ENCODE measurements around the gene PPP6R2.

PPP6R2 gene

DNA sequence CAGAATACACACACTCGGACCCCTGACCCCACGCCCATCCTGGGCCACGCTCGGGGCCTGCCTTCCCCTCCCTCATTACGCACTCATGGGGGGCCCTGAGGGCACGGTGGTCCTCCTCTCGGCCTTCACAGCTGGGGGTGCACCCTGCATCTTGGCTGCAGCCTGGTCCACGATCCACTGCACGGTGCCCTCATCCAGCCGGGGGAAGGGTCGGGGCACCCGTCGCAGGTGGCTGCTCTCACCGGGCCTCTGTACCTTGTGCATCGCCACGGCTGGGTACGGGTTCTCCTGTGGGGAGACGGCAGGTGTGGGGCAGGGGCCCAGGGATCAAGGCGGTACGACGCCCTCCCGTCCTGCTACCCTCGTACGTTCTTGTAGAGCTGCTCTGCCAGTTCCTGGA, 121.3 kb downstream of the PPP6R2 start:
- in situ Hi-C loops (cut with MboI; ENCODE audit: low sequenced_read_pairs) = no loop called here

DNA sequence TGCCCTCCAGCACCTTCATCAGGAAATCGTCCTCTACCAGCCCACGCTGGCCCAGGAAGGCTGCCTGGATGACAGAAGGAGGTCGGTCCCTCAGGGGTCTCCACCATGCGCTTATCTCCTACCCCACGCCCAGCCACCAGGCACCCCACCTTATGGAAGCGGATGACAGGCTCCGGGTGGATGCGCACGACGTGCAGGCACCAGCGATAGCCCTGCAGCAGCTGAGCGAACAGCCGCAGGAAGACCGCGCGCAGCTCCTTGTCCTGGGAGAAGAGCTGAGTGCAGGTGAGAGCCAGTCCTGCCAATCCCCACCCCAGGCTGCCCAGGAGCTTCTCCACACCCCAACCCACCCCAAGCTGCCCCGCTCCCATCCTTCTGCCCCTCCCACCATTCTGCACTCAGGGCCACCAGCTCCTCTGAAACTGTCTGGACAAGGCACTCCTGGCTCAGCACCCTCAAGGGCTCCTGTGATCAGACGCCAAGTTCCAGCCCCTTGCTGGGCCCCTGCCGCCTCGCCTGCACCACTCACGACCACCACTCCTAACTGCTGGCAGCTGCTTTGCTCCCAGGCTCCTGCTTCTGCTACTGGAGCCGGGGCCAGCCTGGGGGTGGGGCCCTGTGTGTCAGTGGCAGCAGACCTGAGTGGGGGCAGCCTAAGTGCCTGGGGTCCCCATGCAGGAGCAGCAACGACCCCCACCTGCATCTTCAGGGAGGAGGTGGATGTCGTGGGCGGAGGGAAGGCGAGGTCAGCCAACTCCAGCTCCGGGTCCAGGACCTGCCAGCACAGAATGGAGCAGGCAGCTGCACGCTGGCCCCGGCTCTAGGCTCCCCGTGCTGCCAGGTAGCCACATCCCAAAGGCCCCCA, 122.2 kb downstream of the PPP6R2 start:
- in situ Hi-C loops (cut with MboI; ENCODE audit: low sequenced_read_pairs) = no loop called here

DNA sequence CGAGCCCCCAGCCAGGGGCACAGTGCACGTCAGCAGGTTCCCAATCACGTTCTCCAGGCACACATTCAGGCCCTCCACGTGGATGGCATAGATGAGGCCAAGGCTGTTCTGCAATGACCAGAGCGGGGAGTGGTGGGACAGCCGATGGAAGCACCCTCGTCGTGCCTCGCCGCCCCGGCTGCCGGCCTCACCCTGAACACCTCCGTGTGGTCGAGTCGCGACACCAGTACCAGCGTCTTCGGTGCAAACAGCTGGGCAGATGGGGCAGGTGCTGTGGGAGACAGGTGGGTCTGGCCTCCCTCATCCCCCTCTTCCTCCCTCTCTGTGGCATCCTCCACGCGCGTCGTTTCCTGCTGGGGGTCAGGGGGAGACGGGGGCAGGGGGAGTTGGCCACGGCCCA, 124.2 kb downstream of the PPP6R2 start:
- in situ Hi-C loops (cut with MboI; ENCODE audit: low sequenced_read_pairs) = no loop called here

DNA sequence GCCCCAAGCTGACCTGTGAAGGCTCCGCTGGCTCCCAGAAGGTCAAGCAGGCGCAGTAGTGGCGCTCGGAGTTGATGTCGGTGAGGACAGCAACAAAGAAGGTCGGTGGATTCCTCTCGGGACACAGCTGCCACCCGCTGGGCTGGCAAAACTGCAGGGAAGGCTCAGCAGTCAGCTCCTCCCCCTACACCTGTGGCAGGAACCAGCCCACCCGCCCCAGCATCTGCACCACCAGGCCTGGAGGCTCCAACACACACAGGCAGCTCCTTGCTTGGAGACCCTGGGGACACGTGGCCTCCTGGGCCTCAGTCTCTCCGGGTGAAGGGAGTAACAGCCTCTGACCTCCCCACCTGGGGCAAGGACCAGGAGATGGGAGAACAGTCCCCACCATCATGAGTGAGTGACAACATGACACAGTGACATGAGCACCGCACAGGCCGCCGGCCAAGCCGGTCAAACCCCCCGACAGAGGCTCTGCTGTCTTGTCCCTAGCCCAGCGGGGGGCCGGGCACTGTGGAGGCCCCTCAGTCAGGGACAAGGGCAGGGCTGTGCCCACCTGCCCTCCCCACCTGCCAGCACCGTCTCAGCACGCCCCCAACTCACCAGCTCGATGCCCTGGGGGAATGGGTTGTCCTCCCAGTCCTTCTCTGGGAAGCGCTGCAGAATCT, 124.8 kb downstream of the PPP6R2 start:
- in situ Hi-C loops (cut with MboI; ENCODE audit: low sequenced_read_pairs) = no loop called here

DNA sequence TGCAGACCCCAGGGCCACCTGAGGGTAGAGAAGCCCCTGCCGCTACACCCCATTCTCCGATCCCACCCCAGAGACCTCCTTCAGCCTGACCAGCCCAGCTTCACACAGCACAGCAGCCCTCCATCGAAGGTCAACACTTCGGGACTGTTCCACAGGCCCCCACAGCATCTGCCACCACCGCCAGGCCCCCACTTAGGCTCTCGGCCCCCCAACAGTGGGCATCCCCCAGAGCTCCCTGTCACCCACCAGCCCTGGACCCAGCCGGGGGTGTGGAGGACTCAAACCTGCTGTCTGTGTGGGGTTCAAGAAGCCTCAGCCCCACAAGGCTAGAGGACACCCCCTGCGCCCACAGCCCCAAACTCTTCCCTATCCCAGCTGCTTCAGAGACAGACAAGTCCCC, 125.5 kb downstream of the PPP6R2 start:
- in situ Hi-C loops (cut with MboI; ENCODE audit: low sequenced_read_pairs) = no loop called here

DNA sequence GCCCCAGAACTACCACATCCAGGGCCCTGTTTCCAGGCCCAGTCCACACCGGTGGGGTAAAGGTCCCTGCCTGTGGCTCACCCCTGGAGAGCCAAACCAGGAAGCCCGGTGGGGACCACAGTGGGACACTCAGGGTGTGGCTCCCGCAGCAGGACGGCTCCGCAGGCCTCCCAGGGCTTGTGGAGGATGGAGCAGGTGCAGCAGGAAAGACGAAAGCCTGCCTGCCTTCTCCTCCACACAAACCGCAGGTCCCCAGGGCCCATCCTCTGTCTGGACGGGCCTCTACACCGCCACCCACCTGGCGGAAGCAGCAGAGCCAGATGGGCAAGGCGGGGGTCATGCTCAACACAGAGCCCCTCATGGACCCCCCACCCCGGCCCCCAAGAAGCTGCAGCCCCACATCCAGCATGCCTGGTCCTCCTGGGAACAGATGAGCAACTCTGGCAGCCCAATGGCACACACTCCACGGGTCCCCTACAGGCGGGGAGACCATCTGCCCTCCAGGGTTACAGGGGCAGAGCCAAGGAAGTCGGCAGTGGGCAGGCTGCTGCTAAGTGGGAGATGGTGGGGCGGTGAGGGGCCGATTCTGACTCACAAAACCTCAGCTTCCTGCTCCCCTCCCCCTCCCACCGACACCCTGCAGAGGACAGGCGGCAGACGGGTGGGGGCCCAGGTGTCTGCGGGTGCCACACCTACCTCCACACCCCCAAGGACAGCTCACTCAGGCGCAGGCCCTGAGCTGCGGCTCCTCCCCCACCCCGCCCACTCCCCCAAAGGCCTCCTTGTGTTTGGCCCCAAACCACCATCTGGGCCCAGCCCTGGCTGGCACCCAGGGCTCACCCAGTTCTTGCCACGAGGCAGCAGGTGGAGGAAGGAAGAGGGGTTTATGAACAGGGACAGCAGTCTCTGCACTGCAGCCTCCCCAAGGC, 126.5 kb downstream of the PPP6R2 start:
- in situ Hi-C loops (cut with MboI; ENCODE audit: low sequenced_read_pairs) = no loop called here

DNA sequence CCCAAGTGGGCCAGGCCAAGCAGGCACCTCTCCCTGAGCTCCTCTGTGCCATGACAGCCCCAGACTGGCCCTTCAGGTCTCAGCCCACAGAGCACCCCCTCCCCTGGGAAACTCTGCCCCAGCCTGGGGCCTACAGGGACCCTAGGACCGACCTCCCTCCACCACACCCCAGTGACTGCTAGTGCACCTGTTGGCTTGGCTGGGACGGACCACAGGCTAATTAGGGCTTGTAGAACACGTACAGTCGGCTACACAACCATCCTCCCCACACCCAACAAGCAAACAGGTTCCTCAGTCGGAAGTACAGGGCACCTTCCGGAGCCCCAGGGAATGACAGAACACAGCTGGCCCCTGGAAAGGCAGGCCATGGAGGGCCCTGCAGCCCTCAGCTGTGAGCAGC, 127.4 kb downstream of the PPP6R2 start:
- in situ Hi-C loops (cut with MboI; ENCODE audit: low sequenced_read_pairs) = no loop called here

DNA sequence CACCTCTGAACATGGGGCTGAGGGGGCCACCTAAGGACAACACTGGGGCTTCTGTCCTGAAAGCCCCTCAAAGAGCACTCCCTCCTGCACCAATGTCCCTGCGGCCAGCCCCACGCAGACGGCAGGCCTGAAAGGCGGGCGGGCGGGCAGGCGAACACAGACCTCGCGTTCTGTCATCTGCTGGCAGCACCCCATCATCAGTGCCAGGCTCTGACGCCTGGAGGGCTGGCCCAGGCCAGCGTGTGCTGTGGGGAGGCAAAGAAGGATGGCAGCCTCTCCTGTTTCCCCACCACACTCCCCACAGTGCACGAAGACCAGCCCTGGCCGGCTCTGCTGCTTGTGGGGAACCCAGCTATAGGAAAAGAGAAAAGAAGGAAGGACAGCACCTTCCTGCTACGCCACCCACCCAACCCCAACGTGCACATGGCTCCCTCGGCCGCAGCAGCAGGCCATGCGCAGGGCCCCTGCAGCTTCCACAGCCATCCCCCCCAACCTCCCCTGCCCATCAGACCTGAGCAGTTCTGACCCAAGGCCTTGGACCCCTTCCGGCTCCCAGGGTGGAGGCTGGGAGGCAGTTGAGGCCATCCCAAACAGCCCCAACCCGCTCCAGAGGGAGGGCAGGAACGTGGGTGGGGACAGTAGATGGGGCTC, 128.2 kb downstream of the PPP6R2 start:
- in situ Hi-C loops (cut with MboI; ENCODE audit: low sequenced_read_pairs) = no loop called here

DNA sequence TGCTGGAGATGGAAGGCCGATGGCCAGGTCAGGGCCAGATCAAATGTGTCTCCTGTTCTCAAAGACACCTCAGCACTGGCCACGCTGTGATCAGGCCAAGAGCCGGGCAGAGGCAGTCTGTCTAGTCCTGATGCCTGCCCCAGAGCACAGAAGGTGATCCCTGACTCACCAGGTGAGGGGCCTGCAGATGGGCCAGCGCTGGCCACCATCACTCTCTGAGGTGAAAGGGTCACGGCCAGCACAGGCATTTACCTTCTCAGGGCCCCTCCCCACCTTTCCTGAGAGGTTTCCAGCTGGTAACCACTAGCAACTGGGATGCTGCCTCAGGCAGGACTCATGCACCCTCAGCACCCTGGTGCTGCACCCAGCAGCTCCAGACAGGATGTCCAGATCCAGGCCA, 128.8 kb downstream of the PPP6R2 start:
- in situ Hi-C loops (cut with MboI; ENCODE audit: low sequenced_read_pairs) = no loop called here

DNA sequence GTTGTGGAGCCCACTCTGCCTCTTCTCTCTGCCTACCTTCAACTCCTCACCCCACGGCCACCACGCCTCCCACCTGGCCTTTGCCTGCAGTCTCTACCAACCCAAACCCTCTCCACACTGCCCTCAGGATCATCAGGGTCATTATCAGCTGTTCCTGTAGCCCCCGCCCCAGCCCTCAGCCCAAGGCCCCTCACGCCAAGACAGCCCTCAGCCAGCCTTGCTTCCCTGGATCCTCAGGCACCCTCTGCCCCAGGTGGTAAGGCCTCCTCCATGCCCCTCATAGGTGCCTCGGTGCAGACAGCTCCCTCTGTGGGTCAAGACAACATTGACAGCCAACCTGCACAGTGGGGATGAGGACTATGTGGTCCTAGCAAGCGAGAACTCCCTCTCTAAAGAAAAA, 130.0 kb downstream of the PPP6R2 start:
- in situ Hi-C loops (cut with MboI; ENCODE audit: low sequenced_read_pairs) = no loop called here

DNA sequence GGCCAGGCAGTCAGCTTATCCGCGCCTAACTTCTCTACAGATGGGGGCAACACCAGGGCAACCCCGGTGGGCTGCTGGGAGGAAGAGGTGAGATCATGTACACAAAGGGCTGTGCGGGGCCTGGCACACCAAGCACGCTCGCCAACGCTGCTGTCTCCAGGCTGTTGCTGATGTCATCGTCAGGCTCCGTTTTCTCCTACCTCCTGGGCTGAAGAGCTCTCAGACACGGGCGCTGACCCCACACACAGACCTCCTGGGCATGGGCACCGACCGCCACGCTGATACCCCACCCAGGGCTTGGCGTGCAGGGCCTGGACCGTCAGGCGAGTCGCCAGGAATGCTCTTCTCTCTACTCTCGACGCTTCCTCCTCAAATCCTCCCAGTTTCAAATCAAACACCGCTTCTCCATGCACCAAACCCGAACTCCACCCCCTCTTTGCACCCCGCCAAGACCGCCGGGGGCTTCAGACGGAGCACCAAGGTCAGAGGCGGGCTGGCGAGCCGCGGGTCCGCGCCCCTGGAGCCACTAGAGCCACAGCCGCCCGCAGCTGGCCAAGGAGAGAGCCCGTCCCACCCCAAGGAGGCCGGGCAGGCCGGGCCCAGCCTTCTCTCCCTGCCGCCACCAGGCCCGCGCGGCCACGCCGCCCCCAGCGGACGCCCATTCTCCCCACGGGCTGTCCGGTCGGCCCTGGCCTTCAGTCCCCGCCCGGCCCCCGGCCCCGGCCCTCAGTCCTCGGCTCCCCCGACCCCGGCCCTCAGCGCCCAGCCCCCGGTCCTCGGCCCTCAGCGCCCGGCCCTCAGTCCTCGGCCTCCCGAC, 130.9 kb downstream of the PPP6R2 start:
- in situ Hi-C loops (cut with MboI; ENCODE audit: low sequenced_read_pairs) = no loop called here

DNA sequence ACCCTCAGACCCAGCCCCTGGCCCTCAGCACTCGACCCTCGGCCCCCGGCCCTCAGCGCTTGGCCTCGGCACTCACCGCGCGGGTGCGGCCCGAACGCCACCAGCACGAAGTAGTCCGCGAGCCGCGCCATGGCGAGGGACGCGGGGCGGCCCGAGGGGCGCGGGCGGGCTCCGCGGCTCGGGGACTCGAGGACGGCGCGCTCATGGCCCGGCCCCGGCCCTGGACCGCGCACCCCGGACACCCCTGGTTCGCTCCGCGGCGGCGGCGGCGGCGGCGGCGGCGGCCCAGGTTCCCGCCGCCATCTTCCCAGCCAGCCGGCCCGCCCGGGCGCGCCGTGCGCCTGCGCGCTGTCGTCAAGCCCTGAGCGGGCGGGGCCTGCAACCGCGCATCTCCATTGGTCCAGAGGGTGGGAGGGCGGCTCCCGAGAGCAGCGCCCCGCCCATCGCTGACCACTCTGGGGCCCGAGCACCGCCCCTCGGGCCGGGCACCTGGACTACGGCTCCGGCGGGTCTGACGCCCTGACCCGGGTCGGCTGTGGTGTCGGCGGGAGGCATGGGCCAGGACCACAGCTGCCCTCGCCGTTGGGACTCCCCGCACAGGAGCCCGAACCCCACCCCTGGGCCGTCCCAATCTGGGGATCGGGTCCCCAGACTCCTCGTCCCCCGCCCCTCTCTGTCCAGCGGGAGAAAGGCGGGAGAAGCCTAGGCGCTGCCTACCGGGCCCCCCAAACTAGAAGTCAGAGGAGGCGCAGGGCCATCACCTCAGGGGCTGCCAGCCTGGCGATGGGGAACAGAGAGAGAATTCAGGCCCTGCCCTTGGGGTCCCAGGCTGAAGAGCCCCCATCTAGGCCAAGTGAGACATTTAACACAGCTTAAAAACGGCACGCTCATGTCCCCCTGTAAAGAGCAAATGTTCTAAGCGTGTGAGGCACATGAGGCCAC, 131.9 kb downstream of the PPP6R2 start, which contains the start of gene SBF1:
Gene SBF1 (minus strand): TSS at position 326 of the 942 bp plus-strand sequence. CDS start 195 bp downstream, at position 131.
- in situ Hi-C loops (cut with MboI; ENCODE audit: low sequenced_read_pairs) = no loop called here

DNA sequence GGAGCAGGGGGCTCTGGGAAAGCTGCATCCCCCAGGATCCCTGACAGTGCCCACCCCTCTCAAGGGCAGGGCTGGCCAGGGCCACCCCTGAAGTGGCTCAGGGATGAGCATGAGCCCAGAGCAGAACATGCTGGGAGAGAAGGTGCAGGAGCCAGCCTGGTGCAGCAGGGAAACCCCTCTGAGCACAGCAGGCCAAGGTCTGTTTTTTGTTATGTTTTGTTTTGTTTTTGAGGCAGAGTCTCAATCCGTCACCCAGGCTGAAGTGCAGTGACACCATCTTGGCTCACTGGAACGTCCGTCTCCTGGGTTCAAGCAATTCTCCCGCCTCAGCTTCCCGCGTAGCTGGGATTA, 132.5 kb downstream of the PPP6R2 start:
- in situ Hi-C loops (cut with MboI; ENCODE audit: low sequenced_read_pairs) = no loop called here

DNA sequence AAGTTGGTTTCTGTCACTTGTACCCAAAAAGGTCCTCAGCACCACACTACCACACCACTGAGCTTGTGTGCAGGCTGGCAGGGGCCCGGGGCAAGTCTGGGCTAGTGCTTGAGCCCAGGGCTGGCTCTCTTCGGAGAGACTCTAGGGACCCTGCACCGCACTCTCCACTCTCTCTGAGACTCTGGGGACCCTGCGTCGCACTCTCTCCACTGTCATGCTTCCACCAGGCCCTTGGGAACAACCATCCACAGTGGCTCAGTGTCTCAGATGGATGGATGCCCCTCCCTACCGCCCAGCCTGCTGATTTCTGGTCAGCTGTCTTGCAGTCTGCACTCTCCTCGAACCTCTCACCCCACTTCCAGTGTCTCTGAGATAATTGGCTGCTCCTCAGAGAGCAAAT, 133.7 kb downstream of the PPP6R2 start:
- in situ Hi-C loops (cut with MboI; ENCODE audit: low sequenced_read_pairs) = no loop called here

DNA sequence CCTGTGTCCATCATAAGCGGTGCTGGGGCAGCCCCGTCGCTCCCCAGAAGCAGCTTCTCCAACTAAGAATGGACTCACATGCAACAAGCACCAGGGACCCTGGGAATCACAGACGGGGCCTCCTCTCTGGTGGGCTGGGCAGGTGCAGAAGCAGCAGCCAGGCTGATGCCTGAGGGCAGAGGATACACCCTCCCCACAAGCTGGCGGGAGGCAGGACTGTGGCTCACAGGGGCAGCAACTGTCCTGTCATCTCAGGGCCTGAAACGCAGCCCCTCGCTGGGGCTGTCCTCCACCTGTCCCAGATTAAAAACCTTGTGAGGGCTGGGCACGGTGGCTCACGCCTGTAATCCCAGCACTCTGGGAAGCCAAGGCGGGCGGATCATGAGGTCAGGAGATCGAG, 134.8 kb downstream of the PPP6R2 start:
- in situ Hi-C loops (cut with MboI; ENCODE audit: low sequenced_read_pairs) = no loop called here

DNA sequence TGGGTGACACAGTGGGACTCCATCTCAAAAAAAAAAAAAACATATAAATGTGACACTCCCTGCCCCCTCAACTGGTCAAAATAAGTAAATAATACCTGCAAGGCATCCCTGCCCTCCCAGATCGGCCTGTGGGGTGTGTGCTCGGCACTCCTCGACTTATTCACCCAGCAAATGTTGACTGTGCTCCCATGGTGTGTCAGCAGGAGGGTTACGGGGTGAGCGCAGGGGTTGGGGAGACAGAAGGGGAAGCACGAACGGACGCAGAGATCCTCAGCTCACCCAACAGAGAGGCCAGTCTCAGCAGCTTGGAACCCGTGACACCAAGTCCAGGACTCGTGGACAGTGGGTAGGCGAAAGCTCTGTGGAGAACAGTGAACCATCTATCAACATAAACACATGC, 136.6 kb downstream of the PPP6R2 start:
- in situ Hi-C loops (cut with MboI; ENCODE audit: low sequenced_read_pairs) = no loop called here

DNA sequence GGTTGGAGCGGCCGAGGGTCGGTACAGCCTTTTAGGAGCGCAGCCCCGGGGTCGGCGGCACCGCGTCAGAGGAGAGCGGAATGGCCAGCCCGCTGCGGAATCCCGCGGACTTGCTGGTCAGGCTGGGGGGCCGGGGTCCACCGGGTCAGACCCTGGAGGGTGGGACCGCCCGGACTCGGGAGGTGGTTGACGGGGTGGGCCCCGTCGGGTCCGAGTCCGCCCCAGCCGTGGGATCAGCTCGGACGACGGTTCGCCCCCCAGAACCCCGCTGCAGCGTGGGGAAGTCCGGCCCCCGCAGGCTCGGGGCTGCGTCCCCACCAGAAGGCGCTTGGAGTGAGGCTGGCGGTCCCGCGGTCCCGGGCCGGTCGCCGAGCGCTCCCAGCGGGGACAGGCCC, 137.9 kb downstream of the PPP6R2 start:
- in situ Hi-C loops (cut with MboI; ENCODE audit: low sequenced_read_pairs) = no loop called here

DNA sequence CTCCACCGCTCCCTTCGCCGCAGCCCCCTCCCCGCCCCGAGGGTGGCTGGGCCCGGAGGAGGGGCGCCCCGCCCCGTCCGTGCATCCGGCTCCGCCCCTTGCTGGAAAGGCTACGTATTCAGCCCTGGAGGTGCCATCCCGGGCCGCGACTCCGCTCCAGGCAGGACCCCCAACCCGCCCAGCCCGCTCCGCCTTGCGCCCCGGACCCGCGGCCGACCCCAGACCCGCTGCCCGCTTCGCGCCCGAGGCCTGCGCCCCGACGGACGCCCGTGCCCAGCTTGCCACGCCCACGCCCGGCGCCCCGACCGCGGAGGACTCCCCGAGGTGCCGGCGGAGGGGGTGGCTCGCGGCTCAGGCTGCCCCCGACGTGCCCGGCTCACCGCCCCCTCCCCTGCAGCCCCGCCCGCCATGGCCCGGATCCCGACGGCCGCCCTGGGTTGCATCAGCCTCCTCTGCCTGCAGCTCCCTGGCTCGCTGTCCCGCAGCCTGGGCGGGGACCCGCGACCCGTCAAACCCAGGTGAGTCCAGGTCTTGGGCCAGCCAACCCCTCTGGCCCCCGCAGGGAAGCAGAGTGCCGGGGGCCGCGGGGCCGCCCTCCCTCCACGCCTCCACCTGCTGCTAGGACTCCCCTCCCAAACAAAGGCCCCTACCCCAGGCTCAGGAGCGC, 138.4 kb downstream of the PPP6R2 start, which contains the start of gene ADM2:
Gene ADM2 (plus strand): TSS at position 104 of the 667 bp plus-strand sequence. CDS start 305 bp downstream, at position 409.
- in situ Hi-C loops (cut with MboI; ENCODE audit: low sequenced_read_pairs) = no loop called here

All from HL-60/S4 (cell line).